ENCODE results near the gene THRB. TPM values are rescaled to one million over a fixed set of nuclear protein-coding genes. Genes with fewer than 3 reads are reported as not detected.

The THRB gene
- total RNA-seq, 1 experiment from 2014 or later, result 9.7 TPM

DNA sequence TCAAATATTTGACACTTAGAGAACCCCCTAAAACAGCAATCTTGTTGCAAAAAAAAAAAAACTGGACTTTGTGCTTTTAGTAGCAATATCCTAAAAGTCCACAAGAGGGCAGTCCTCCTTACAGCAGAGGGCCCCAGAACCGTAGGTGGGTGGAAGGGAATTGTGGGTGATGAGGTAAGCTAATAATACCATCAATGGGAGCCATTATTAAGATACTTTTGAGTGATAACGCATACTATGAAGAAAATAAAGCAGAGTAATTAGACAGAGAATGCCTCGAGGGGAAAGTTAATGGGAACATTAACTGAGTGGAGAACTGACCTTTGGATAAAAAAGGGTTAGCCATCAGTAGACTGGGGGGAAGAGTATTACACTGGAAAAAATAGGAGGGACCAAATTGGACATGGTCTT lies 229.9 kb downstream of the THRB start:
- ChIA-PET POLR2A (ENCODE audit: unreplicated experiment) (interaction anchor here (0.6 kb wide), 1 partner anchor 52 kb away, joined by 4 read pairs; no protein-coding TSS in a partner anchor), CTCF (interaction anchor here (0.6 to 0.7 kb wide), 3 partner anchors 22 to 390 kb away, joined by 3 to 14 read pairs (median 4); no protein-coding TSS in a partner anchor)
- H3K4me1 ChIP-seq (replicated peaks; ENCODE audit: insufficient read depth), result no peaks in the 10 kb centered on the region
- no TSS peak for BruUV-seq (replicated peaks)
- H3K9me2 ChIP-seq (ENCODE audit: insufficient read depth), result no peaks in the 10 kb centered on the region
- intact Hi-C loops (cut with micrococcal nuclease; ENCODE audit: unreplicated experiment), result loop anchor here (2.0 to 10.0 kb wide), 6 partner anchors 26 to 376 kb away; partner anchors contain the start of gene THRB
- no peak overlapping the region for H3K27ac ChIP-seq
- H2AFZ ChIP-seq, result no peak overlapping the region
- H3F3A ChIP-seq (ENCODE audit: insufficient read depth, low read depth), result no peaks in the 10 kb centered on the region
- H3K36me3 ChIP-seq (ENCODE audit: low read depth), result no peaks in the 10 kb centered on the region
- H3K79me2 ChIP-seq (ENCODE audit: low read depth), result no peaks in the 10 kb centered on the region
- no peak overlapping the region for H3K4me3 ChIP-seq
- H3K9me3 ChIP-seq (ENCODE audit: insufficient read depth, low read depth), result no peaks in the 10 kb centered on the region
- TF ChIP-seq, protein P1, sequence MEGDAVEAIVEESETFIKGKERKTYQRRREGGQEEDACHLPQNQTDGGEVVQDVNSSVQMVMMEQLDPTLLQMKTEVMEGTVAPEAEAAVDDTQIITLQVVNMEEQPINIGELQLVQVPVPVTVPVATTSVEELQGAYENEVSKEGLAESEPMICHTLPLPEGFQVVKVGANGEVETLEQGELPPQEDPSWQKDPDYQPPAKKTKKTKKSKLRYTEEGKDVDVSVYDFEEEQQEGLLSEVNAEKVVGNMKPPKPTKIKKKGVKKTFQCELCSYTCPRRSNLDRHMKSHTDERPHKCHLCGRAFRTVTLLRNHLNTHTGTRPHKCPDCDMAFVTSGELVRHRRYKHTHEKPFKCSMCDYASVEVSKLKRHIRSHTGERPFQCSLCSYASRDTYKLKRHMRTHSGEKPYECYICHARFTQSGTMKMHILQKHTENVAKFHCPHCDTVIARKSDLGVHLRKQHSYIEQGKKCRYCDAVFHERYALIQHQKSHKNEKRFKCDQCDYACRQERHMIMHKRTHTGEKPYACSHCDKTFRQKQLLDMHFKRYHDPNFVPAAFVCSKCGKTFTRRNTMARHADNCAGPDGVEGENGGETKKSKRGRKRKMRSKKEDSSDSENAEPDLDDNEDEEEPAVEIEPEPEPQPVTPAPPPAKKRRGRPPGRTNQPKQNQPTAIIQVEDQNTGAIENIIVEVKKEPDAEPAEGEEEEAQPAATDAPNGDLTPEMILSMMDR (conservative IDR thresholded peaks at IDR 0.05), result peak; percentile 91
- TF ChIP-seq EZH2 (IDR thresholded peaks at IDR 0.05; ENCODE audit: low read depth), result no peak
- no peaks in the 10 kb centered on the region for H4K20me1 ChIP-seq (ENCODE audit: insufficient read depth)
- DNase-seq, result no peak
- H3K27me3 ChIP-seq (ENCODE audit: insufficient read depth, low read depth), result no peaks in the 10 kb centered on the region
- no peak overlapping the region for H3K4me2 ChIP-seq

- H3K79me2 ChIP-seq (ENCODE audit: low read depth), result no peaks in the 10 kb centered on the region
- no peaks in the 10 kb centered on the region for H3K27me3 ChIP-seq (ENCODE audit: insufficient read depth, low read depth)
- H4K20me1 ChIP-seq (ENCODE audit: insufficient read depth), result no peaks in the 10 kb centered on the region
- H3K27ac ChIP-seq, result no peak overlapping the region
- H3K4me1 ChIP-seq (replicated peaks; ENCODE audit: insufficient read depth), result no peaks in the 10 kb centered on the region
- CTCF ChIA-PET, result interaction anchor here (1.4 kb wide), 1 partner anchor 22 kb away, joined by 4 read pairs; no protein-coding TSS in a partner anchor
- no peak for TF ChIP-seq EZH2 (IDR thresholded peaks at IDR 0.05; ENCODE audit: low read depth)
- TF ChIP-seq, protein P1 (conservative IDR thresholded peaks at IDR 0.05), result no peak
- BruUV-seq (replicated peaks), result no TSS peak
- DNase-seq, result no peak
- POLR2A ChIA-PET (ENCODE audit: unreplicated experiment), result interaction anchor here (0.5 kb wide), 1 partner anchor 231 kb away, joined by 6 read pairs; no protein-coding TSS in a partner anchor
- no peak overlapping the region for H2AFZ ChIP-seq
- H3K9me2 ChIP-seq (ENCODE audit: insufficient read depth), result no peaks in the 10 kb centered on the region
- H3K4me3 ChIP-seq, result no peak overlapping the region
- no peaks in the 10 kb centered on the region for H3F3A ChIP-seq (ENCODE audit: insufficient read depth, low read depth)
- no peaks in the 10 kb centered on the region for H3K9me3 ChIP-seq (ENCODE audit: insufficient read depth, low read depth)
- H3K4me2 ChIP-seq, result no peak overlapping the region
- intact Hi-C loops (cut with micrococcal nuclease; ENCODE audit: unreplicated experiment), result loop anchor here (2.0 to 10.0 kb wide), 5 partner anchors 25 to 377 kb away; partner anchors contain the start of gene THRB
- no peaks in the 10 kb centered on the region for H3K36me3 ChIP-seq (ENCODE audit: low read depth)
These were observed 230.6 kb downstream of the THRB start for GRCh38 chr3:24264011-24264410.

GRCh38 chr3:24263069-24263668 lies 231.5 kb downstream of the THRB start:
- H3K27me3 ChIP-seq (ENCODE audit: insufficient read depth, low read depth), result no peaks in the 10 kb centered on the region
- H3K79me2 ChIP-seq (ENCODE audit: low read depth), result no peaks in the 10 kb centered on the region
- H3K36me3 ChIP-seq (ENCODE audit: low read depth), result no peaks in the 10 kb centered on the region
- no peak overlapping the region for H3K27ac ChIP-seq
- H4K20me1 ChIP-seq (ENCODE audit: insufficient read depth), result no peaks in the 10 kb centered on the region
- no peak overlapping the region for H2AFZ ChIP-seq
- H3F3A ChIP-seq (ENCODE audit: insufficient read depth, low read depth), result no peaks in the 10 kb centered on the region
- POLR2A ChIA-PET (ENCODE audit: unreplicated experiment), result no interaction called here
- BruUV-seq (replicated peaks), result no TSS peak
- intact Hi-C loops (cut with micrococcal nuclease; ENCODE audit: unreplicated experiment), result loop anchor here (10.0 kb wide), 2 partner anchors 52 to 102 kb away; no protein-coding TSS in a partner anchor
- H3K9me3 ChIP-seq (ENCODE audit: insufficient read depth, low read depth), result no peaks in the 10 kb centered on the region
- H3K4me3 ChIP-seq, result no peak overlapping the region
- DNase-seq, result no peak
- H3K9me2 ChIP-seq (ENCODE audit: insufficient read depth), result no peaks in the 10 kb centered on the region
- no peak overlapping the region for H3K4me2 ChIP-seq
- TF ChIP-seq EZH2 (IDR thresholded peaks at IDR 0.05; ENCODE audit: low read depth), result no peak
- H3K4me1 ChIP-seq (replicated peaks; ENCODE audit: insufficient read depth), result no peaks in the 10 kb centered on the region
- CTCF ChIA-PET, result interaction anchor here (1.4 kb wide), 1 partner anchor 21 kb away, joined by 4 read pairs; no protein-coding TSS in a partner anchor
